Endothelial cell of umbilical vein (primary cell): ENCODE measurements around the gene CFAP161. TPM values are rescaled to one million over a fixed set of nuclear protein-coding genes. Genes with fewer than 3 reads are reported as not detected.

ENCODE experiments used
- BruUV-seq: library from RNA; stranded (reverse); fragments of 400-500 nt; replicated peaks from 2 replicates; lab custom pipeline; 2021; lab: Mats Ljungman, UMichigan
- CTCF ChIA-PET: fragments of 300-600, 350-600 bp; sonication (Branson Sonifier 250); formaldehyde crosslinking; loops from one replicate; lab custom pipeline; 2021; ENCODE audit warnings: antibody characterized with exemption, inconsistent platforms; lab: Charles Lee
- POLR2A ChIA-PET: fragments of 300-600, 350-600 bp; sonication (Branson Sonifier 250); formaldehyde crosslinking; loops from one replicate; lab custom pipeline; 2021; ENCODE audit warnings: antibody characterized with exemption, inconsistent platforms; lab: Charles Lee
- DNase-seq: peaks from one replicate; pipeline ENCODE4 v3.0.0-alpha.2; 2011; ENCODE audit warnings: low read depth, low spot score
- FAIRE-seq: peaks from 2 replicates; lab custom pipeline; 2011; peaks lifted over from hg19 to GRCh38; lab: Jason Lieb, UNC
- H2AFZ ChIP-seq: 2 replicates; pipeline ENCODE4 v1.6.0; 2012; ENCODE audit warnings: low read depth, low read length, control low read depth, inconsistent platforms
- H3K27ac ChIP-seq: 2 replicates; pipeline ENCODE4 v1.5.1; 2011; ENCODE audit warnings: low read depth, mild to moderate bottlenecking, control low read depth, low read length, moderate library complexity; ENCODE audit not compliant: insufficient read depth
- H3K27me3 ChIP-seq, 2 experiments: 2 replicates each; pipeline versions ENCODE4 v1.6.0 to v1.6.1; 2011; ENCODE audit warnings: low read length in 2 of 2, mixed read lengths in 1 of 2; ENCODE audit not compliant: control insufficient read depth in 2 of 2, insufficient read depth in 2 of 2
- H3K36me3 ChIP-seq, 2 experiments: 2 replicates in 1 of 2; 3 replicates in 1 of 2; pipeline ENCODE4 v1.5.1; 2011; ENCODE audit warnings: low read length in 2 of 2, mild to moderate bottlenecking in 1 of 2, moderate library complexity in 1 of 2; ENCODE audit not compliant: control insufficient read depth in 2 of 2, insufficient read depth in 2 of 2; ENCODE audit errors: extremely low read depth in 1 of 2
- H3K4me1 ChIP-seq: 3 replicates; pipeline ENCODE4 v1.5.1; 2011; ENCODE audit warnings: mild to moderate bottlenecking, low read length; ENCODE audit not compliant: control insufficient read depth, insufficient read depth; ENCODE audit errors: extremely low read depth
- H3K4me2 ChIP-seq: 2 replicates; pipeline ENCODE4 v1.6.1; 2011; ENCODE audit warnings: low read length, control low read depth, mixed read lengths; ENCODE audit not compliant: insufficient read depth
- H3K4me3 ChIP-seq, 3 experiments: fragments of 200-600 bp in 1 of 3; sonication (generic), shearing (Covaris generic) in 1 of 3; replicated peaks in 1 of 3; 2 replicates each; pipeline ENCODE4 v1.5.1; 2011 to 2016; ENCODE audit warnings: control low read depth in 3 of 3, low read length in 3 of 3, mild to moderate bottlenecking in 2 of 3, inconsistent platforms in 1 of 3, low read depth in 1 of 3, moderate library complexity in 1 of 3; ENCODE audit not compliant: insufficient read depth in 1 of 3
- H3K79me2 ChIP-seq: 2 replicates; pipeline ENCODE4 v1.6.0; 2012; ENCODE audit warnings: low read length, inconsistent platforms; ENCODE audit not compliant: control insufficient read depth, insufficient read depth
- H3K9ac ChIP-seq: replicated peaks from 2 replicates; pipeline ENCODE3; 2011; ENCODE audit warnings: low read length, control low read depth; ENCODE audit not compliant: insufficient read depth; ENCODE audit errors: extremely low read depth
- H3K9me1 ChIP-seq: replicated peaks from 3 replicates; pipeline ENCODE4 v1.6.0; 2011; ENCODE audit warnings: mild to moderate bottlenecking, low read length; ENCODE audit not compliant: control insufficient read depth, insufficient read depth; ENCODE audit errors: extremely low read depth
- H3K9me3 ChIP-seq: replicated peaks from 2 replicates; pipeline ENCODE4 v1.5.1; 2012; ENCODE audit warnings: low read length, inconsistent platforms; ENCODE audit not compliant: control insufficient read depth, insufficient read depth
- H4K20me1 ChIP-seq: replicated peaks from 2 replicates; pipeline ENCODE3; 2011; ENCODE audit warnings: mild to moderate bottlenecking, low read length; ENCODE audit not compliant: control insufficient read depth, insufficient read depth; ENCODE audit errors: extremely low read depth
- EZH2 ChIP-seq: IDR thresholded peaks from 2 replicates; pipeline ENCODE4 v1.6.1; 2012; ENCODE audit warnings: borderline replicate concordance, low read depth, mild to moderate bottlenecking, moderate library complexity, low read length, inconsistent platforms; ENCODE audit not compliant: severe bottlenecking
- FOS ChIP-seq: IDR thresholded peaks from 2 replicates; pipeline ENCODE4 v1.6.1; 2011; ENCODE audit warnings: mild to moderate bottlenecking, low read length, moderate library complexity, borderline replicate concordance; ENCODE audit not compliant: insufficient read depth
- GATA2 ChIP-seq: IDR thresholded peaks from 2 replicates; pipeline ENCODE4 v1.7.0; 2011; ENCODE audit warnings: low read depth, mild to moderate bottlenecking, moderate library complexity, mixed read lengths, low read length; ENCODE audit not compliant: insufficient read length, insufficient read depth
- JUN ChIP-seq: IDR thresholded peaks from 2 replicates; pipeline ENCODE4 v1.6.1; 2011; ENCODE audit warnings: borderline replicate concordance, low read depth; ENCODE audit not compliant: insufficient read length, insufficient read depth
- MYC ChIP-seq: IDR thresholded peaks from one replicate; pipeline ENCODE4 v1.6.1; 2011; ENCODE audit warnings: mild to moderate bottlenecking, low read depth, low read length
- POLR2A ChIP-seq: IDR thresholded peaks from 2 replicates; pipeline ENCODE4 v1.6.1; 2012; ENCODE audit warnings: low read depth, mild to moderate bottlenecking, control low read depth, low read length
- POLR2AphosphoS5 ChIP-seq: IDR thresholded peaks from 2 replicates; pipeline ENCODE4 v1.6.1; 2012; ENCODE audit warnings: low read depth, mild to moderate bottlenecking, control low read depth, low read length, moderate library complexity; ENCODE audit not compliant: insufficient read depth
- dilution Hi-C: fragments of 300-500 bp; cut with MboI; formaldehyde crosslinking; loops from one replicate; pipeline ENCODE4 v1.15.0; 2019; ENCODE audit warnings: low sequenced_read_pairs; ENCODE audit not compliant: extremely low pct_ligation_motif_present
- intact Hi-C: fragments of 100-400 bp; cut with micrococcal nuclease; formaldehyde crosslinking; loops from one replicate; pipeline ENCODE4 v1.10.0; 2022
- polyA plus RNA-seq, 4 experiments: library from polyadenylated mRNA; depleted of rRNA in 3 of 4; stranded (reverse) in 3 of 4; unstranded in 1 of 4; fragments of >200 nt; gene quantifications; 2 replicates each; pipeline versions ENCODE4 v1.2.1 to v1.2.3, GENCODE V29; 2011 to 2012; ENCODE audit warnings: missing spikeins in 1 of 4
- total RNA-seq: library from RNA; stranded (reverse); gene quantifications from 2 replicates; pipeline ENCODE4 v1.2.3, GENCODE V29; 2021
- TF ChIP-seq, protein P1 (sequence below), 2 donors: IDR thresholded peaks; 1 replicate in 1 of 2; 2 replicates in 1 of 2; pipeline ENCODE4 v1.5.1; 2011; ENCODE audit warnings: low read length in 2 of 2, mild to moderate bottlenecking in 2 of 2, moderate library complexity in 2 of 2, control low read depth in 1 of 2, inconsistent platforms in 1 of 2, low read depth in 1 of 2; ENCODE audit not compliant: insufficient read depth in 1 of 2; ENCODE audit errors: extremely low read depth in 1 of 2
- TF ChIP-seq, protein P2 (sequence below): IDR thresholded peaks from 2 replicates; pipeline ENCODE4 v1.6.1; 2011; ENCODE audit not compliant: insufficient read depth, insufficient read length

The CFAP161 gene
- total and polyA plus RNA-seq, 2 donors (not counting 3 experiments of a cell fraction or from before 2014, with no cell fraction given) = 0.08 TPM; not detected in 1

DNA sequence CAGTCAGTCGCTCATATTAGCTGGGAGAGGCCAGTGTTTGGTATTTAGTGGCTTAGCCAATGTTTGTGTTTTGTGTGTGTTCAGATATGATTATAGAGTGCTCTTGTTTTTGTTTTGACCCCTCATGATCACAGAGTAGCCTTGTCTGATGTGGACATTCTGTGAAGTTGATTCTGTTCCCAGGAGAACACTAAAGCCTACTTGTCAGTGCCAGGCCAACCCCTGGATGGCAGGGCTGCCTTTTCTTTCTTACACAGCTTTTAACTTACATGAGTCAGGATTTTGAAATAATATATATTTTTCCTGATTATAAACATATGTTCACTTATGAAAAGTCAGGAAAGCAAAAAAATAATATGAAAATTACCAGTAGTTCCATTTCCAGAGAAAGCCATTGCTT, 11.9 kb downstream of the CFAP161 start:
- CTCF ChIA-PET = interaction anchor here (1.0 to 4.2 kb wide), 3 partner anchors 10 to 120 kb away, joined by 3 to 14 read pairs (median 6); no protein-coding TSS in a partner anchor
- Histone ChIP-seq H3K27me3 (no peaks in the 10 kb centered on the region), H3K4me3 (no peak overlapping the region), H3K9ac (no peak overlapping the region), H3K9me1 (no peaks in the 10 kb centered on the region), H2AFZ (no peak overlapping the region), H4K20me1 (no peaks in the 10 kb centered on the region), H3K9me3 (no peaks in the 10 kb centered on the region), H3K27ac (no peak overlapping the region), H3K4me2 (no peak overlapping the region), H3K36me3 (no peaks in the 10 kb centered on the region), H3K4me1 (no peaks in the 10 kb centered on the region), H3K79me2 (no peaks in the 10 kb centered on the region)
- TF ChIP-seq GATA2 (no peak), FOS (no peak), EZH2 (no peak), POLR2AphosphoS5 (no peak), JUN (no peak), POLR2A (no peak), MYC (no peak)
- TF ChIP-seq, protein P1, sequence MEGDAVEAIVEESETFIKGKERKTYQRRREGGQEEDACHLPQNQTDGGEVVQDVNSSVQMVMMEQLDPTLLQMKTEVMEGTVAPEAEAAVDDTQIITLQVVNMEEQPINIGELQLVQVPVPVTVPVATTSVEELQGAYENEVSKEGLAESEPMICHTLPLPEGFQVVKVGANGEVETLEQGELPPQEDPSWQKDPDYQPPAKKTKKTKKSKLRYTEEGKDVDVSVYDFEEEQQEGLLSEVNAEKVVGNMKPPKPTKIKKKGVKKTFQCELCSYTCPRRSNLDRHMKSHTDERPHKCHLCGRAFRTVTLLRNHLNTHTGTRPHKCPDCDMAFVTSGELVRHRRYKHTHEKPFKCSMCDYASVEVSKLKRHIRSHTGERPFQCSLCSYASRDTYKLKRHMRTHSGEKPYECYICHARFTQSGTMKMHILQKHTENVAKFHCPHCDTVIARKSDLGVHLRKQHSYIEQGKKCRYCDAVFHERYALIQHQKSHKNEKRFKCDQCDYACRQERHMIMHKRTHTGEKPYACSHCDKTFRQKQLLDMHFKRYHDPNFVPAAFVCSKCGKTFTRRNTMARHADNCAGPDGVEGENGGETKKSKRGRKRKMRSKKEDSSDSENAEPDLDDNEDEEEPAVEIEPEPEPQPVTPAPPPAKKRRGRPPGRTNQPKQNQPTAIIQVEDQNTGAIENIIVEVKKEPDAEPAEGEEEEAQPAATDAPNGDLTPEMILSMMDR (IDR thresholded peaks at IDR 0.05; ENCODE audit: extremely low read depth in 1 of 2, insufficient read depth in 1 of 2, low read depth in 1 of 2, low read length in 2 of 2) = no peak
- TF ChIP-seq, protein P2, sequence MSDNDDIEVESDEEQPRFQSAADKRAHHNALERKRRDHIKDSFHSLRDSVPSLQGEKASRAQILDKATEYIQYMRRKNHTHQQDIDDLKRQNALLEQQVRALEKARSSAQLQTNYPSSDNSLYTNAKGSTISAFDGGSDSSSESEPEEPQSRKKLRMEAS = no peak
- dilution Hi-C loops = no loop called here
- no TSS peak for BruUV-seq
- POLR2A ChIA-PET = no interaction called here
- intact Hi-C loops = no loop called here
- FAIRE-seq (no peak), DNase-seq (no peak)
